Measurements from ENCODE around the gene DPP3.
A peak's percentile ranks its signal among the peaks of the same experiment; 100 is the strongest.
"Not testable (repeated sequence)": the region's sequence is repeated elsewhere in the genome, so short reads cannot be mapped to it uniquely, and the experiment has no call there.

The DPP3 gene

DNA sequence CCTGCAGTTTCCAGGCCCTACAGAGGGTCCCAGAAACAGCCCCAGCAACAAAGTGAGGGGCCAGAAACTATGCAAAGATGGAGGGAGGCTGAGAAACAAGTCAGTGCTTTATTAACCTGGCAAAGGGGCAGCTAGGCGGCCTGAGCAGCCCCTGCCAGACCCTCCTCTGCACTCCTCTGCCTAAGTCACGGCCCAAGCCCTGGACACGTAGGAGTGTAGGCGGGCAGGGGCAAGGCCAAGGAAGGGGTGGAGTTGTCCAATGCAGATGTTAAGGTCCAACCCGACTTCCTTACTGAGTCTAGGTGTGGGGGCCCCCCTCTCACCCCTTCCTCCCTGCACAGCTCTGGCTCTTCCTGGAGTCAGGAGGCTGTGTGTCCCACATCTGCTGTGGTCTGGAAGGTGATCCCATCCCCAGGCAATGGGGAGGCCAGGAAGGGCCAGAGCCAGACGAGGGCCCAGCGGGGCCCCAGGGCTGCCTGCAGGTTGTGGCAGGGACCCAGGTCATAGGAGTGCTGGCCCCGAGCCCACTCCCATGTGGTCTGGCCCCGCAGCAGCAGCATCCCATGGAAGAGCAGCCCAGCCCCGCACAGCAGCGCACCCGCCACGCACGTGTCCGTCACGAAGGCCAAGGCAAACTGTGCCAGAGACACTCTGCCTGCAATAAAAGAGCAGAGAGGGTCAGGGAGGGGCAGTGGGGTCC lies 59.1 kb downstream of the DPP3 start:
- no peak for DNase-seq

DNA sequence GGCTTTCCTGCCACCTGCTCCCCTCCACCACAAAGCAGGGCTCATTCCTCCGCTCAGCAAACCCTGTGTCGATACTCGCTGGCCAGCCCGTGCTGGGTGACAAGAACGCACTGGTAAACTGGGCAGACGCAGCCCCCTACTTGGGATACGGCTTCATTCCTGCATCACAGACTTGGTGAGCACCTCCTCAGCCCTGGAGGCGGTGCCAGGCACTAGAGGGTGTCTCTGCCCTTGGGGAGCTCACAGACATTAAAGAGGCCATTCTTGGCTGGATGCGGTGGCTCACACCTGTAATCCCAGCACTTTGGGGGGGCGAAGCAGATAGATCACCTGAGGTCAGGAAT lies 59.6 kb downstream of the DPP3 start:
- DNase-seq: no peak

DNA sequence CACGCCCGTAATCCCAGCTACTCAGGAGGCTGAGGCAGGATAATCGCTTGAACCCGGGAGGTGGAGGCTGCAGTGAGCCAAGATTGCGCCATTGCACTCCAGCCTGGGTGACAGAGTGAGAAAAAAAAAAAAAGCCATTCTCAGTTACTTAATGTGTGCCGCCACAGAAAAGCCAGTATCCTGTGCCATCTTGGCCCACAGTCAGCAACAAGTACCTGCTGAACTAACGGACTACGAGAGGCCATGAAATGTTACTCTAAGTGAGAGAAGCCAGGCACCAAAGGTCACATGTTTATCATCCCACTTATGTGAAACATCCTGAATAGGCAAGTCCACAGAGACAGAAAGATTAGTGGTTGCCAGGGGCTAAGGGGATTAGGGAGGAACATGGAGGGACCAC lies 60.4 kb downstream of the DPP3 start:
- DNase-seq: not testable (repeated sequence)

DNA sequence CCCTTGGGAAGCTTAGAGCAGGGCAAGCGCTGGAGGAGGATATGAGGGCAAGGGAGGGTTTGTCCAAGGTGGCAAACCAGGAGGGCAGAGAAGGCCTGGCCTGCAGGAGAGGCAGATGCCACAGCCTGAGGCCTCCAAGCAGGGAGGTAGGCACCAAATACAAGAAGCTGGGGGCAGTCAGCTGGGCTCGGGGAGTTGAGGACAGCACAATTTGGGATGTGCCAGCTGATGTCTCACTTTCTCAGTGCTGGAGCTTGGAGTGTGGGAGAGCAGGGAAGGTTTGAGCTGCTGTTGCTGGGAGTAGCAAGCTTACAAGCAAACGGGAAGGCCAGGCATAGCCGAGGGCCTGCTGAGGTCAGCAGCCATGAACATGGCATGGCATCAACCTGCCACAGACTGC lies 61.7 kb downstream of the DPP3 start:
- DNase-seq: no peak

DNA sequence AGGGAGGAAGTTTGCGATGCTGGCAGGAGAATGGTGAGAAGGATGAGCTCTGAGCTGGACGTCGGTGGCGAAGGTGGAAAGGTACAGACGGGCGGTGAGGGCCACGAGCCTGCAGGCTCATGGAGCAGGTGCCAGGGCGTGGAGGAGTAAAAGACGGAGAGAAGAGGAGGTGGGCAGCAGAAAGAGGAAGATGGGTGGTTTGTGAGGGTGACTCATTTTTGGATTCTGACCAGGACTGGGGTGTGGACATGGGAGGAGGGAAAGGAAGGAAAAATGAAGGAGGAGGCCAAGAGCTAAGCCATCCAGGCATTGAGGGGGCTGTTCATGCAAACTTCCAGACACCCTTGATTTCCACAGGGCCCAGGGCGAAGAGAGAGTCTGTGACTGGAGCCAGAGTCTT lies 62.1 kb downstream of the DPP3 start:
- no peak for DNase-seq

DNA sequence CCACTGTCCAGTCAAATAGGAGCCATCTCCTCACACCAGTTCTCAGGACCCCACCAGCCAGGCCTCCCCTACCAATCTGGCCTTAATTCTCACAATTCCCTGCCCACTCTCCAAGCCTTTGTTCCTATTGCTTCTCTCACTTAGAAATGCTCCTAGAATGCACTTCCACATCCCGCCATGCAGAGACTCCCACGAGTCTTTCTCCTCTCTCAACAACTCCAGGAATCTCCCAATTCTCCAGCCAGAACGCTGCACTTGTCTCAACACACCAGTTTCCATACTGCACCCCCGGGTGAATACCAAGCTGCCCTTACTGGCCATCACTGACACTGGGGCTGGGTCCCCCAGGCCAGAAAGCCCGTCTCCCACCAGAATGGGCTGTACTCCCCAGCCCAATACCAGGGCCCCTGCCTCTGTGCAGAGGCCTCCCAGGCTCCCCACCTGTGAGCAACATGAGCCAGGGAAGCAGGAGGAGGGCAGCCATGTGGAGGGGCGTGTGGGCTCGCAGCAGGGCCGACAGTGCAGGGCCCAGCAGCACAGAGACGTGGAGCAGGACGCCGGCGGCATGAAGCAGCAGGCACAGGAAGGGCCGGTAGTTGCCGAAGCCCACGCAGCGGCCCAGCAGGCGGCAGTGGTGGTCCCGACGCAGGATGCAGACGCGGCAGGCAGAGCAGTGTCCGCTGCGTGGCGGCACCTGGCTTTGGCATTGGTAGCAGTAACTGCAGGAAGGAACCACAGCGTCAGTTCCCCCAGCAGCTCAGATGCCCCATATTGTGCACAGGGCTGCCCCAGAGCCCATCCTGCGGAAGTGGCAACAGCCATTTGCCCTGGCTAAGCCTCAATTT lies 63.3 kb downstream of the DPP3 start:
- peak; percentile 71 for DNase-seq

DNA sequence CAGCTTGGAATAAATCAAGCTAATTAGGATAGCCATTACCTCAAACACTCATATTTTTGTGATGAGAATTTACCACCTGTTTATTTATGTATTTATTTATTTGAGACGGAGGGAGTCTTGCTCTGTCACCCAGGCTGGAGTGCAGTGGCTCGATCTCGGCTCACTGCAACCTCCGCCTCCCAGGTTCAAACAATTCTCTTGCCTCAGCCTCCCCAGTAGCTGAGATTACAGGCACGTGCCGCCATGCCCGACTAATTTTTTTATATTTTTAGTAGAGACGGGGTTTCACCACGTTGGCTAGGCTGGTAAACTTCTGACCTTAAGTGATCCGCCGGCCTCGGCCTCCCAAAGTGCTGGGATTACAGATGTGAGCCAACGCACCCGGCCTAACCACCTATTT lies 64.7 kb downstream of the DPP3 start:
- DNase-seq: not testable (repeated sequence)

DNA sequence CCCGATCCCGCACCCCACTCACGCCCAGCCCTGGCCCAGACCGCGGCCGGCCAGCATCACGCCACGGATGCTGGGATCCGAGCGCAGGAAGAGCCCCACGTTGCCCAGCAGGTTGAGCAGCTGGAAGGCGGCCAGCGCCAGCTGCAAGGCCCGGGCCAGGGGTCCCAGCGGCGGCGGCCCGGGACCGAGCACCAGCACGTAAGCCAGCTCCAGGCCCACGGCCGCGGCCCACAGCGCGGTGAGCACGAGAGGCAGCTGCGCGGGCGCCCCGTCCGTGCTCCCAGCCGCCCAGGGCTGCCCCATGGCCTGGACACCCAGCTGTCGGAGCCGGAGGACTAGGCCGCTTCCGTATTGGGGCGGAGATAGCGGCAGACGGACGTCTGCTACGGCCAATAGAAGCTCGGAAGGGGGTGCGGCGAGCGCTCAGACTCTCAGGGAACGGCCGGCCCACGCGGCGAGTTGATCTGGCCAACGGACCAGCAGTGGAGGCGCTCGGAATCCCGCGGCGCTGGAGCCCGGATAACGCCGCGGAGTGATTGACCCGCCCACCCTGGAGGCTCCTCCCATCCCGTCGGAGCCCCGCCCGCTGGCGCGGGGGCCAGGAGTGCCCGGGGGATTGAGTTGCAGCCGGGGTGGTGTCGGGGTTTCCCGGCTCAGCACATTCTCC lies 65.6 kb downstream of the DPP3 start, which contains the start of gene ZDHHC24:
ZDHHC24 (minus strand) TSS at position 348 of the 667 bp plus-strand sequence; CDS start at position 303, 45 bp downstream.
- DNase-seq: peak; percentile 77

DNA sequence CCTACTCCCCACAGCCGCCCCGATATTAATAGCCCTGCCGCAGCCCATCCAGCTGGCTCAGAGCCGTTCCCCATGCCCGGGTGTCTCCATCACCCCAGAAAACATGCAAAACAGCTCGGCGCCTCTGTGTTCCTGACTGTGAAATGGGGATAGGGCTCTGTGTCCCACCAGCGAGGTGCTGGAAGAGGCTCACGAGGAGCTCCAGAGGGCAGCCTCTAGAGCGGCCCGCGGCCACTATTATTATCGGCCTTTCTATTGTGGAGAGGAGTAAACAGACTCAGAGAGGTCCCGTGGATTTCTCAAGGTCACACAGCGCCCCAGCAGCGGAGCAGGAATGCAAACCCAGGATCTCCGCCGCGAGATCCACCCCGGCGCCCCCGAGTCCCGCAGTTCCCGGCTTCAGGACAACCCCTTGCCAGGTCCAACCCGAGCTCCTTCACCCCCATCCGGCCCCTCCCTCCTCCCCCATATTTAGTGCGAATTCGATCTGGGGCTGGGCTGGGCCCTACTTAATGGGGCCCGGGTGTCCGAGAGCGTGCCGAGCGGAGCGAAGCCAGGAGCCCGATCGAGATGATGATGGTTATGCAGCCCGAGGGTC lies 66.2 kb downstream of the DPP3 start, which contains the start of gene ACTN3:
ACTN3 (plus strand) TSS at position 536 of the 598 bp plus-strand sequence; CDS start at position 571, 35 bp downstream.
- no peak for DNase-seq

DNA sequence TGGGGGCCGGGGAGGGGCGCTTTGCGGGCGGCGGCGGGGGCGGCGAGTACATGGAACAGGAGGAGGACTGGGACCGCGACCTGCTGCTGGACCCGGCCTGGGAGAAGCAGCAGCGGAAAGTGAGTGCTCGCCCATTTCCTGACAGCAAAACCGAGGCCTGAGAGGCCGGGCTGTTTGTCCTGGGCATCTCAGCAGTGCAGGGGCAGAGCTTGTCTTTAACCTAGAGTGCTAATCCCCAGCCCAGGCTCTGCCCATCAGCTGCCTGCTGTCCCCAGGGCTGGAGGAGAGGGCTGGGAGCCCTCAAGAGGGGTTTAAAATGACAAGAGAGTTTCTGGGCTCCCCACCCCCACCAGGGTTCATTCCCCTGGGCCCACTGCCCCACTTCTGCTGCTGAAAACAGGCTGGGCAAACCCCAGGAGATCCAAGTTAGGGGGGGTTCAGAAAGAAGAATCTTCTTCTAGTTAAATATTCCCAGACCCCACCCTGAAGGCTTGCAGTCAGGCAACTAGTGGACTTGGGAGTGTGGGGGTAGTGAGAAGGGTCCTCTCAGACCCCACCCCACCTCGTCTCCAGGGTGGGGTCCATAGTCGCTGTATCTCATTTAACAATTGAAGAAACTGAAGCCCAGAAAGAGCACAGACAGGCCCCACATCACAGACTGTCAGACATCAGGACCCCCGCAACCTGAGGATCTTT lies 66.9 kb downstream of the DPP3 start:
- DNase-seq: no peak

DNA sequence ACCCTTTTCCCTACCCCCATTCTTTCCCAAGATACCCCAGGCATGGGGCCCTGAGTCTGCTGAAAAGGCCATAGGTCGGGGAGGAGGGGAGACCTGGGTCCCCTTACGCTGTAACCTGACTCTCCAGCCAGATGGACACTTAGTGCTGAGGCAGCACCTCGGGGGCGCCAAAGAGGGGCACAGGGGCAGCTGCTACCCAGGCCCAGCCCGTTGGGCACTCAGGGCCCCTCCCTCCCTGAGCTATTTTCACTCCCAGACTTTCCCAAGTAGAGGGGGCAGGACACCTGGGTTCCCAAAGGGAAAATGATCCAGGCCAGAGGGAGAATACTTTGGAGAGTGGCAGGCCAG lies 67.4 kb downstream of the DPP3 start:
- no peak for DNase-seq

DNA sequence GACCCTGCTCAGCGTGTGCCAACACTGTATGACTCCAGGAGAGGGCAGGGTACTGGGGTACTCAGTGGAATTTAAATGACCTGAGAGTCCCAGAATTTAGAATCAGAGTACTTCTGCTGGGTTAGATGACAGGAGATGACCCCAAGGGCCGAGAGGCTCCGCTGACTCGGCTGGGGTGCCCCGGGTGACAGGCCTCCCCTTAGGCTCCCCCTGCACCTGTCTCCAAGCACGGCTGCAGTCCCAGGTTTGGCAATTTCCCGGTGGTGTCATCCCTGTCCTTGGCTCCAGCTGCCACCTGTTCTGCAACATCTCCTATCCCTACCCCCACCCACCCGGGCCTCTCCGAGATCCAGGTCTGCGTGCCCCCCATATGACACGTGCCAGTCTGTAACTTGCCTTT lies 67.8 kb downstream of the DPP3 start:
- DNase-seq: no peak

DNA sequence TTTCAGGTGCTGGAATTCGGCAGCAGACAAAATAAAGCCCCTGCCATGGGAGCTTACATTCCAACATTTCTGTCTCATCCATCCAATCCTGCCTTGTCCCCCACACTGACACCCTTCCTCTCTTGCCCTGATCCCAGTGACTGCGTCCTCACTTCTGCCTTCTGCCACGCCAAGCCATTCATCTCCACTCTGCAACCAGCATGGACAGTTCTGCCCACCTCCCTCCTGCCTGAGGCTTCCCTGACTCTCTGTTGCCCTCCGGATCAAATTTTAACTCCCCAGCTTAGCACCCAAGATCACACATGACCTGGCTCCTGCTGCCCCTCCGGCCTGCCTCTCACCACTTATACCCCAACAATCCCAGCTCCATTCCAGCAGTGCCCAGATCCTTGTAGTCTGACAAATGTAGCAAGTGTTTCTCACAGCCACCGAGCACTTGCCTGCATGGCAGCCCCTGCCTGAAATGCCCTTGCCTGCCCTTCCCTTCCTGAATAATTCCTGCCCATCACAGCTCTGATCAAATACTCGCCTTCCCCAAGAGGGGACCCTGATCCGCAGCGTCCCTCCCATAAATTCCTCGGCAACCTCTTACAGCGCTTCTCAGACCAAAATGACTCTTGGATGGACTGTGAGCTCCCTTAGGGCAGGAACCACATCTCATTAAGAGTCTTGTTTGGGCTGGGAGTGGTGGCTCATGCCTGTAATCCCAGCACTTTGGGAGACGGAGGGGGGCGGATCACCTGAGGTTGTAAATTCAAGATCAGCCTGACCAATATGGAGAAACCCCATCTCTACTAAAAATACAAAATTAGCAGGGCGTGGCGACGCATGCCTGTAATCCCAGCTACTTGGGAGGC lies 68.8 kb downstream of the DPP3 start:
- no peak for DNase-seq

DNA sequence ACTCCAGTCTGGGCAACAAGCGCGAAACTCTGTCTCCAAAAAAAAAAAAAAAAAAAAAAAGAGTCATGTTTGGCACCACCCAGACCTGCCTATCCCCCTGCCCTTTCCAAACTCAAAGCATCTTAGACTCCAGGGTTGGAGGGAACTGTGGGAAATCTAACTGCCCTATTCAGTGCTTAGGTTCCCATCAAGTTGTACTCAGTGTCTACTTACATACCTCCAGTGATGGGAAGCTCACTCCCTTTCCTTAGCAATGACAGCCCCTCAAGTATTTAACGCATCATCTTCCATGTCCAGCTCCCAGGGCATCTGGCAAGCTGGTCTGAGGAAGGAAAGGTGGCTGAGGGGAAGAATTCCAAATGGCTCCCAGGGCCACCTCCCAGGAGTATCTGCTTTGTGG lies 69.5 kb downstream of the DPP3 start:
- DNase-seq: no peak

DNA sequence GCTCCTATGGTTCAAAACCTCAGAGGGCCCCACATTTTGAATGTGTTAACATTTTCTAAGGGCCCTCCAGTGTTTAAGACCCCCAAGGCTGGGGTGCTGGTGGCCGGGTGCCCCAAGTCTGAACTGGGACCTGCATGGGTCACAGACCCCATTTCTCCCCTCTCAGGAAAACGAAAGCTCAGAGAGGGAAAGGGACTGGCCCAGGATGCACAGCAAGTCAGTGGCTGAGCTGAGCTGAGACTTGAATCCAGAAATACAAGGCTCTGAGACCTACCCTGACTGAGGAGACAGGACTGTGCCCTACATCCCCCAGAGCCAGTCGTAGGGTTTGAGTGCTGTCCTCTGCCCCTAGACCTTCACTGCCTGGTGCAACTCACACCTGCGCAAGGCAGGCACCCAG lies 70.7 kb downstream of the DPP3 start:
- no peak for DNase-seq

DNA sequence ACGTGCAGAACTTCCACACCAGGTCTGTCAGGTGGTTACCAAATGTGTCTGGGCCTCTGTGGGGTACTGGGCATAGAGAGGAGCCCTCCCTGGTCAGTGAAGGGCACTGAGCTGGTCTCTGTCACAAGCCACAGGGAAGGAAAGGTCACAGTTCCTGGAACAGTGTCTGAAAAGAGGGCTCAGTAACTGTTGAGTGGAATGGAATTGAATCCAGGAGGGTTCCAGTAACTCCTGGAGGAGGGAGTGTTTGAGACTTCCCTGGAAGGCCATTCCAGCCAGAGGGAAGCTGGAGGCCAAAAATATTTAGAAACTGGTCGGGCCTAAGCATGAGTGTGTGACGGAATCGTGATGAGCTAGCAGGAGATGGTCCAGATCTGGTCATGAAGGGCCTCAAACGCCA lies 74.4 kb downstream of the DPP3 start:
- no peak for DNase-seq

DNA sequence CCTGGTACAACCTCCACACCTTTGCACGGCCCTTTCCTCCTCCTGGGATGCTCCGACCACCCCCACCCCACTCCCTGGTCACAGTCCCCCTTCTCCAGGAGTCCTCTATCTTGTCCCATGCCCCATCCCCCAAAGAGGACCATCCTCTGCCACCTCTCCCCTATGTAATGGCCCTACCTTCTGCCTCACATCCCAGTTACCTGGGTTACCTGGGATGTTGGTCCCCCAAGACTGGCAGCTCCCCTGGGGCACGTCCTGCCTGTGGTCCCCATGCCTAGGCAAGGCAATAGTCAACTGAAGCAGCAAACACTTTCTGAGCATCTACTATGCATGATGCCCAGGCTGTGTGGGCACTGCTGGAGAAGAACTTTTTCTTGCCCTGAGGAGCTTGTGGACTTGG lies 75.2 kb downstream of the DPP3 start:
- no peak for DNase-seq

DNA sequence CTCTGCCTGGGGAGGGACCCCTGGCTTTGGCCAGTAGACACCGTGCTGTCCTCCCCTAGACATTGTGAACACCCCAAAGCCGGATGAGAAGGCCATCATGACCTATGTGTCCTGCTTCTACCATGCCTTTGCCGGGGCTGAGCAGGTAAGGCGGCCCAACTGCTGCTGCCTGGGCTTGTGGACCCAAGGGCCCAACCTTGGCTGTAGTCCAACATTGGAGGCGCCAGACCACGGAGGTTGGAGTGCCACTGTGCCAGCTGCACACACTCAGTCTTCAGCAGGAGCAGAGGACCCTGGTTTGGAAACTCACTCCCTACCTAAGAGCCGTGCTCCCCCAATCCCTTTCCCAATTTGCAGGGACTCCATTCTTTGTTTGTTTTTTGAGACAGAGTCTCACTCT lies 75.9 kb downstream of the DPP3 start:
- DNase-seq: no peak

DNA sequence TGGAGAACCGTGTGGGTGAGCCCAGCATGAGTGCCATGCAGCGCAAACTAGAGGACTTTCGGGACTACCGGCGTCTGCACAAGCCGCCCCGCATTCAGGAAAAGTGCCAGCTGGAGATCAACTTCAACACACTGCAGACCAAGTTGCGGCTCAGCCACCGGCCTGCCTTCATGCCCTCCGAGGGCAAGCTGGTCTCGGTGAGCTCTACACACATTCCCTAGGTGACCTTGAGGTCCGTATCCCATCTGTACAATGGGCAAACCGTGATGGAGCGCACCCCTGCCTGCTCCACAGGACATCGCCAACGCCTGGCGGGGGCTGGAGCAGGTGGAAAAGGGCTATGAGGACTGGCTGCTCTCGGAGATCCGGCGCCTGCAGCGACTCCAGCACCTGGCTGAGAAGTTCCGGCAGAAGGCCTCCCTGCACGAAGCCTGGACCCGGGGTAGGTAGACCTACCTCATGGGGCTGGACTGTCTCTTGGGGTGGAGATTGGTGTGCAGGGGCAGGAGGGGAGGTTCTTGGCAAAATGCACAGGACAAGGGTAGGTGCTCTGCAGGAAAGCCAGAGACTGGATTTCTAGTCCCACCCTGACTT lies 77.6 kb downstream of the DPP3 start:
- no peak for DNase-seq
